HCT116 (cell line): Measurements from ENCODE around the gene ZNF787. TPM values are rescaled to one million over a fixed set of nuclear protein-coding genes. Genes with fewer than 3 reads are reported as not detected.

Source experiments
- ATAC-seq: fragments of 200-7000 bp; cut with Tn5 transposase; 2 replicates; pipeline ENCODE4 v1.9.1; 2020; ENCODE audit warnings: mild to moderate bottlenecking, moderate library complexity
- BruUV-seq: library from RNA; stranded (reverse); fragments of 400-500 nt; replicated peaks from 2 replicates; lab custom pipeline; 2021; lab: Mats Ljungman, UMichigan
- CTCF ChIA-PET: fragments of 300-600 bp; sonication (Branson Sonifier 250); formaldehyde crosslinking; loops from one replicate; lab custom pipeline; 2021; ENCODE audit warnings: antibody characterized with exemption; lab: Charles Lee
- POLR2A ChIA-PET: fragments of 300-600, 350-600 bp; sonication (Branson Sonifier 250); formaldehyde crosslinking; loops from one replicate; lab custom pipeline; 2021; ENCODE audit warnings: antibody characterized with exemption; lab: Charles Lee
- RAD21 ChIA-PET, 2 experiments: fragments of 300-600 bp; sonication (Branson Sonifier 250); formaldehyde crosslinking; loops; one replicate each; lab custom pipeline; 2023; ENCODE audit warnings: low total read pairs in 2 of 2; ENCODE audit not compliant: uncharacterized antibody in 2 of 2, unreplicated experiment in 2 of 2, low non-redundant PET in 1 of 2; lab: Charles Lee
- DNase-seq: peaks from one replicate; pipeline ENCODE4 v3.0.0-alpha.2; 2010; ENCODE audit warnings: low read depth, low spot score
- H2AFZ ChIP-seq: fragments of 200-600 bp; shearing (Covaris generic), sonication (generic); 2 replicates; pipeline ENCODE4 v1.6.1; 2017; ENCODE audit warnings: low read depth, mixed run types, mixed read lengths, antibody characterized with exemption, low read length; ENCODE audit not compliant: poor library complexity, severe bottlenecking
- H3K27ac ChIP-seq: 2 replicates; pipeline ENCODE4 v1.5.1; 2012; ENCODE audit warnings: low read depth, low read length
- H3K27me3 ChIP-seq: fragments of 200-600 bp; sonication (generic); 2 replicates; pipeline ENCODE4 v1.6.1; 2016; ENCODE audit warnings: mixed run types, low read length, mixed read lengths; ENCODE audit not compliant: insufficient read depth
- H3K36me3 ChIP-seq, 2 experiments: fragments of 200-500 bp in 1 of 2; fragments of 200-600 bp in 1 of 2; sonication (Bioruptor generic) in 1 of 2; sonication (generic) in 1 of 2; 2 replicates each; pipeline versions ENCODE4 v1.5.1 to v1.6.1; 2014 to 2016; ENCODE audit warnings: low read length in 2 of 2, inconsistent platforms in 1 of 2, mixed read lengths in 1 of 2, mixed run types in 1 of 2; ENCODE audit not compliant: insufficient read depth in 2 of 2, control insufficient read depth in 1 of 2
- H3K4me1 ChIP-seq, 2 experiments: fragments of 200-600 bp in 1 of 2; sonication (generic) in 1 of 2; 2 replicates each; pipeline versions ENCODE4 v1.5.1 to v1.6.1; 2012 to 2017; ENCODE audit warnings: low read length in 2 of 2, inconsistent platforms in 1 of 2, mild to moderate bottlenecking in 1 of 2, mixed read lengths in 1 of 2, mixed run types in 1 of 2, moderate library complexity in 1 of 2; ENCODE audit not compliant: insufficient read depth in 2 of 2, control insufficient read depth in 1 of 2
- H3K4me2 ChIP-seq: fragments of 200-600 bp; sonication (generic); 2 replicates; pipeline ENCODE4 v1.6.1; 2017; ENCODE audit warnings: mixed run types, low read length, mixed read lengths
- H3K4me3 ChIP-seq, 2 experiments: fragments of 200-600 bp in 1 of 2; sonication (generic) in 1 of 2; replicated peaks in 1 of 2; 2 replicates each; pipeline ENCODE4 v1.5.1; 2011 to 2016; ENCODE audit warnings: low read length in 2 of 2, control low read depth in 1 of 2, low read depth in 1 of 2, mild to moderate bottlenecking in 1 of 2, mixed read lengths in 1 of 2, mixed run types in 1 of 2
- H3K79me2 ChIP-seq: fragments of 200-600 bp; sonication (generic); 2 replicates; pipeline ENCODE4 v1.6.1; 2017; ENCODE audit warnings: mild to moderate bottlenecking, mixed run types, low read length, moderate library complexity, mixed read lengths; ENCODE audit not compliant: insufficient read depth
- H3K9ac ChIP-seq: fragments of 200-600 bp; sonication (generic); 2 replicates; pipeline ENCODE4 v1.6.1; 2016; ENCODE audit warnings: low read length, mixed read lengths
- H3K9me2 ChIP-seq: fragments of 200-600 bp; sonication (generic), shearing (Covaris generic); 2 replicates; pipeline ENCODE4 v1.6.1; 2017; ENCODE audit warnings: mixed run types, mild to moderate bottlenecking, moderate library complexity; ENCODE audit not compliant: insufficient read depth
- H3K9me3 ChIP-seq, 2 experiments: fragments of 200-500 bp in 1 of 2; fragments of 200-600 bp in 1 of 2; sonication (Bioruptor generic) in 1 of 2; sonication (generic) in 1 of 2; 2 replicates each; pipeline ENCODE4 v1.6.1; 2014 to 2017; ENCODE audit warnings: low read length in 2 of 2, mixed read lengths in 2 of 2, inconsistent platforms in 1 of 2, low read depth in 1 of 2, mild to moderate bottlenecking in 1 of 2, mixed run types in 1 of 2, moderate library complexity in 1 of 2; ENCODE audit not compliant: control insufficient read depth in 1 of 2, insufficient read depth in 1 of 2
- H4K20me1 ChIP-seq: fragments of 200-600 bp; sonication (generic), shearing (Covaris generic); 2 replicates; pipeline ENCODE4 v1.6.1; 2017; ENCODE audit warnings: mixed run types, mild to moderate bottlenecking, moderate library complexity; ENCODE audit not compliant: insufficient read depth
- CBX3 ChIP-seq: IDR thresholded peaks from 2 replicates; pipeline ENCODE4 v1.6.1; 2012; ENCODE audit warnings: low read depth
- CTCF ChIP-seq, 3 experiments: fragments of 200-600 bp in 1 of 3; sonication (generic) in 1 of 3; IDR thresholded peaks in 2 of 3; conservative IDR thresholded peaks in 1 of 3; 2 replicates each; pipeline ENCODE4 v1.5.1; 2012 to 2017; ENCODE audit warnings: low read depth in 2 of 3, low read length in 2 of 3, antibody characterized with exemption in 1 of 3, borderline replicate concordance in 1 of 3, control low read depth in 1 of 3, mild to moderate bottlenecking in 1 of 3, mixed read lengths in 1 of 3, mixed run types in 1 of 3, moderate library complexity in 1 of 3; ENCODE audit not compliant: insufficient read depth in 1 of 3
- ELF1 ChIP-seq: IDR thresholded peaks from 2 replicates; pipeline ENCODE4 v1.6.1; 2012; ENCODE audit warnings: low read depth, borderline replicate concordance
- EZH2 ChIP-seq: fragments of 200-600 bp; sonication (generic); IDR thresholded peaks from 2 replicates; pipeline ENCODE4 v1.6.1; 2017; ENCODE audit warnings: antibody characterized with exemption, mixed run types
- EZH2phosphoT487 ChIP-seq: fragments of 200-600 bp; IDR thresholded peaks from 2 replicates; pipeline ENCODE4 v1.6.1; 2018; ENCODE audit warnings: antibody characterized with exemption, borderline replicate concordance
- FOSL1 ChIP-seq: IDR thresholded peaks from 2 replicates; pipeline ENCODE4 v1.6.1; 2012; ENCODE audit warnings: low read depth
- JUND ChIP-seq: IDR thresholded peaks from 2 replicates; pipeline ENCODE4 v1.6.1; 2012
- MAX ChIP-seq: IDR thresholded peaks from 2 replicates; pipeline ENCODE4 v1.6.1; 2012
- POLR2AphosphoS5 ChIP-seq: IDR thresholded peaks from 2 replicates; pipeline ENCODE4 v1.6.1; 2011; ENCODE audit warnings: mild to moderate bottlenecking, low read depth, low read length, moderate library complexity
- RAD21 ChIP-seq: IDR thresholded peaks from 2 replicates; pipeline ENCODE4 v1.6.1; 2012; ENCODE audit warnings: low read depth, mild to moderate bottlenecking
- REST ChIP-seq: IDR thresholded peaks from 2 replicates; pipeline ENCODE4 v1.6.1; 2012; ENCODE audit warnings: low read depth
- SP1 ChIP-seq: IDR thresholded peaks from 2 replicates; pipeline ENCODE4 v1.6.1; 2012; ENCODE audit warnings: low read depth
- YY1 ChIP-seq: IDR thresholded peaks from 2 replicates; pipeline ENCODE4 v1.6.1; 2011; ENCODE audit warnings: low read length, low read depth, moderate library complexity, mild to moderate bottlenecking; ENCODE audit not compliant: insufficient replicate concordance; ENCODE audit errors: extremely low read depth
- intact Hi-C: fragments of 100-400 bp; cut with micrococcal nuclease; formaldehyde crosslinking; loops from 2 replicates; pipeline ENCODE4 v1.10.0; 2022
- total RNA-seq: library from RNA; stranded (reverse); gene quantifications from one replicate; pipeline ENCODE4 v1.2.1, GENCODE V29; 2021; ENCODE audit not compliant: unreplicated experiment

Gene ZNF787
- total RNA-seq, 1 experiment from 2014 or later, result 40.3 TPM

- ATAC-seq, result no peak
- RAD21 ChIA-PET, result no interaction called here
- Histone ChIP-seq H3K4me1 (peaks cover 6 to 10% of the 10 kb centered on the region in 2 experiments), H3K4me2 (no peak overlapping the region), H3K27me3 (no peaks in the 10 kb centered on the region), H3K9me3 (no peaks in the 10 kb centered on the region), H3K36me3 (no peaks in the 10 kb centered on the region), H3K9me2 (no peaks in the 10 kb centered on the region), H3K79me2 (no peaks in the 10 kb centered on the region), H3K9ac (no peak overlapping the region), H3K4me3 (no peak overlapping the region), H4K20me1 (no peaks in the 10 kb centered on the region), H3K27ac (no peak overlapping the region), H2AFZ (no peak overlapping the region)
- POLR2A ChIA-PET, result no interaction called here
- no peak for DNase-seq
- intact Hi-C loops, result no loop called here
- TF ChIP-seq FOSL1 (no peak), MAX (no peak)
- CTCF ChIA-PET, result no interaction called here
- no TSS peak for BruUV-seq
Observed at GRCh38 chr19:56069642-56070041, 51.5 kb downstream of the ZNF787 start.

- Histone ChIP-seq H3K36me3 (no peaks in the 10 kb centered on the region), H2AFZ (peak overlapping the region; percentile 77), H4K20me1 (no peaks in the 10 kb centered on the region), H3K9ac (no peak overlapping the region), H3K27me3 (peaks cover 11% of the 10 kb centered on the region; the same call in 1 of the 2 replicates), H3K79me2 (no peaks in the 10 kb centered on the region), H3K4me1 (peaks cover 6 to 10% of the 10 kb centered on the region in 2 experiments), H3K27ac (no peak overlapping the region), H3K4me2 (peak overlapping the region; percentile 75), H3K9me3 (no peaks in the 10 kb centered on the region), H3K9me2 (no peaks in the 10 kb centered on the region), H3K4me3 (peak overlapping the region; percentile 30 to 46)
- BruUV-seq, result no TSS peak
- ATAC-seq (peak; percentile 96), DNase-seq (peak; percentile 44)
- ChIA-PET CTCF (interaction anchor here (0.7 to 2.2 kb wide), 23 partner anchors 10 to 289 kb away, joined by 3 to 55 read pairs (median 4); partner anchors contain the start of genes GALP, ZNF444 and ZSCAN5A), POLR2A (interaction anchor here (1.5 kb wide), 1 partner anchor 187 kb away, joined by 4 read pairs; no protein-coding TSS in a partner anchor), RAD21 (interaction anchor here (0.6 to 1.5 kb wide), 7 partner anchors 11 to 267 kb away, joined by 3 to 8 read pairs (median 3); no protein-coding TSS in a partner anchor)
- intact Hi-C loops, result loop anchor here (1.0 to 2.0 kb wide), 3 partner anchors 186 to 284 kb away; no protein-coding TSS in a partner anchor
- TF ChIP-seq ELF1 (no peak), EZH2phosphoT487 (no peak), RAD21 (peak; percentile 74), JUND (no peak), REST (no peak), CTCF (IDR thresholded peaks at IDR 0.05 in 2 of 3, conservative IDR thresholded peaks at IDR 0.05 in 1 of 3; ENCODE audit: borderline replicate concordance in 1 of 3, insufficient read depth in 1 of 3, low read depth in 2 of 3, low read length in 2 of 3) (peak; percentile 70 to 91 (median 88)), SP1 (no peak), CBX3 (no peak), EZH2 (no peak), POLR2AphosphoS5 (no peak), YY1 (no peak)
Observed at GRCh38 chr19:56066152-56067023, 54.7 kb downstream of the ZNF787 start.
